Measurements from ENCODE around the gene ANG. TPM values are rescaled to one million over a fixed set of nuclear protein-coding genes. Genes with fewer than 3 reads are reported as not detected.
A peak's percentile ranks its signal among the peaks of the same experiment; 100 is the strongest.

The ANG gene
- total RNA-seq, 1 donor from 2014 or later = 3.3 TPM

- no peak for TF ChIP-seq CTCF (conservative IDR thresholded peaks at IDR 0.05)
- Mint-ChIP-seq H3K27me3 (ENCODE audit: low read depth) (peaks cover 87% of the 10 kb centered on the region), H3K4me1 (no peaks in the 10 kb centered on the region), H3K4me3 (peak overlapping the region; percentile 31), H3K36me3 (ENCODE audit: low read depth) (no peaks in the 10 kb centered on the region), H3K27ac (ENCODE audit: unreplicated experiment) (no peak overlapping the region), H3K9me3 (no peaks in the 10 kb centered on the region)
- peak; percentile 9 for DNase-seq (ENCODE audit: low read depth, low spot score)
Observed at GRCh38 chr14:20652996-20653975, 35.3 kb upstream of the ANG start.

GRCh38 chr14:20655851-20656250 lies 32.7 kb upstream of the ANG start:
- H3K36me3 Mint-ChIP-seq (ENCODE audit: low read depth) = no peaks in the 10 kb centered on the region
- no peak overlapping the region for H3K27ac Mint-ChIP-seq (ENCODE audit: unreplicated experiment)
- TF ChIP-seq CTCF (conservative IDR thresholded peaks at IDR 0.05) = no peak
- peaks cover 97% of the 10 kb centered on the region for H3K27me3 Mint-ChIP-seq (ENCODE audit: low read depth)
- no peaks in the 10 kb centered on the region for H3K4me1 Mint-ChIP-seq
- no peak overlapping the region for H3K4me3 Mint-ChIP-seq
- no peak for DNase-seq (ENCODE audit: low read depth, low spot score)
- no peaks in the 10 kb centered on the region for H3K9me3 Mint-ChIP-seq

GRCh38 chr14:20656274-20656673 lies 32.3 kb upstream of the ANG start:
- Mint-ChIP-seq H3K4me3 (no peak overlapping the region), H3K36me3 (ENCODE audit: low read depth) (no peaks in the 10 kb centered on the region), H3K4me1 (no peaks in the 10 kb centered on the region), H3K9me3 (no peaks in the 10 kb centered on the region), H3K27me3 (ENCODE audit: low read depth) (peaks cover 98% of the 10 kb centered on the region), H3K27ac (ENCODE audit: unreplicated experiment) (peak overlapping the region; percentile 3)
- no peak for DNase-seq (ENCODE audit: low read depth, low spot score)
- TF ChIP-seq CTCF (conservative IDR thresholded peaks at IDR 0.05) = no peak

- no peak overlapping the region for H3K27ac Mint-ChIP-seq (ENCODE audit: unreplicated experiment)
- H3K9me3 Mint-ChIP-seq = no peaks in the 10 kb centered on the region
Observed at GRCh38 chr14:20657216-20658211, 31.1 kb upstream of the ANG start.

More at GRCh38 chr14:20657216-20658211, 31.1 kb upstream of the ANG start:
- Mint-ChIP-seq H3K27me3 (ENCODE audit: low read depth) (peaks cover 98% of the 10 kb centered on the region), H3K4me1 (no peaks in the 10 kb centered on the region), H3K36me3 (ENCODE audit: low read depth) (no peaks in the 10 kb centered on the region), H3K4me3 (no peak overlapping the region)
- TF ChIP-seq CTCF (conservative IDR thresholded peaks at IDR 0.05) = no peak
- no peak for DNase-seq (ENCODE audit: low read depth, low spot score)
